ENCODE measurements around the gene PCBP3. TPM values are rescaled to one million over a fixed set of nuclear protein-coding genes. Genes with fewer than 3 reads are reported as not detected.
"Not testable (repeated sequence)": the region's sequence is repeated elsewhere in the genome, so short reads cannot be mapped to it uniquely, and the experiment has no call there.

Gene PCBP3
- total RNA-seq, 2 experiments from 2014 or later, result 0.86 to 1.2 TPM

- POLR2A ChIA-PET, CTCF ChIA-PET: not testable (repeated sequence)
These were observed 12.6 kb downstream of the PCBP3 start for GRCh38 chr21:45656114-45656513.

GRCh38 chr21:45661913-45662622 is 18.5 kb downstream of the PCBP3 start:
- POLR2A ChIA-PET, CTCF ChIA-PET: not testable (repeated sequence)

GRCh38 chr21:45662623-45663245 is 19.2 kb downstream of the PCBP3 start:
- POLR2A ChIA-PET, CTCF ChIA-PET: not testable (repeated sequence)

- ChIA-PET POLR2A (no interaction called here), CTCF (no interaction called here)
These were observed 25.9 kb downstream of the PCBP3 start for GRCh38 chr21:45669382-45669781.

- ChIA-PET POLR2A (no interaction called here), CTCF (no interaction called here)
These were observed 27.2 kb downstream of the PCBP3 start for GRCh38 chr21:45670731-45671130.

- CTCF ChIA-PET, POLR2A ChIA-PET: not testable (repeated sequence)
These were observed 35.3 kb downstream of the PCBP3 start for GRCh38 chr21:45678790-45679189.

- CTCF ChIA-PET, result no interaction called here
- POLR2A ChIA-PET, result no interaction called here
These were observed 36.7 kb downstream of the PCBP3 start for GRCh38 chr21:45680215-45680614.

- ChIA-PET POLR2A (no interaction called here), CTCF (no interaction called here)
These were observed 51.6 kb downstream of the PCBP3 start for GRCh38 chr21:45695086-45695485.

- ChIA-PET POLR2A (no interaction called here), CTCF (interaction anchor here (1.5 kb wide), 1 partner anchor 101 kb away, joined by 3 read pairs; no protein-coding TSS in a partner anchor)
These were observed 55.1 kb downstream of the PCBP3 start for GRCh38 chr21:45698493-45699184.

GRCh38 chr21:45699251-45699942 is 55.9 kb downstream of the PCBP3 start:
- ChIA-PET CTCF (interaction anchor here (1.5 kb wide), 1 partner anchor 102 kb away, joined by 3 read pairs; no protein-coding TSS in a partner anchor), POLR2A (interaction anchor here (0.5 kb wide), 1 partner anchor 39 kb away, joined by 4 read pairs; no protein-coding TSS in a partner anchor)

- CTCF ChIA-PET, result interaction anchor here (1.2 to 1.5 kb wide), 2 partner anchors 8 to 103 kb away, joined by 3 read pairs; no protein-coding TSS in a partner anchor
- POLR2A ChIA-PET, result no interaction called here
These were observed 56.4 kb downstream of the PCBP3 start for GRCh38 chr21:45699966-45700365.

- ChIA-PET POLR2A (no interaction called here), CTCF (interaction anchor here (1.2 kb wide), 1 partner anchor 9 kb away, joined by 3 read pairs; no protein-coding TSS in a partner anchor)
These were observed 56.9 kb downstream of the PCBP3 start for GRCh38 chr21:45700461-45700860.

- CTCF ChIA-PET, result no interaction called here
- POLR2A ChIA-PET, result no interaction called here
These were observed 61.0 kb downstream of the PCBP3 start for GRCh38 chr21:45704311-45705108.

GRCh38 chr21:45706299-45706698 is 62.8 kb downstream of the PCBP3 start:
- ChIA-PET CTCF (no interaction called here), POLR2A (no interaction called here)

GRCh38 chr21:45709173-45709572 is 65.6 kb downstream of the PCBP3 start:
- CTCF ChIA-PET, result interaction anchor here (1.0 kb wide), 1 partner anchor 32 kb away, joined by 3 read pairs; no protein-coding TSS in a partner anchor
- POLR2A ChIA-PET, result no interaction called here

- CTCF ChIA-PET, result no interaction called here
- POLR2A ChIA-PET, result no interaction called here
These were observed 66.3 kb downstream of the PCBP3 start for GRCh38 chr21:45709696-45710268.

- CTCF ChIA-PET, POLR2A ChIA-PET: not testable (repeated sequence)
These were observed 66.8 kb downstream of the PCBP3 start for GRCh38 chr21:45710306-45710705.

- POLR2A ChIA-PET, result no interaction called here
- CTCF ChIA-PET, result no interaction called here
These were observed 70.1 kb downstream of the PCBP3 start for GRCh38 chr21:45713613-45714012.

GRCh38 chr21:45715441-45715840 is 71.9 kb downstream of the PCBP3 start:
- POLR2A ChIA-PET, result no interaction called here
- CTCF ChIA-PET, result no interaction called here
